HG02763 (cell line): ENCODE measurements around the gene TIPIN.
"Not testable (repeated sequence)": the region's sequence is repeated elsewhere in the genome, so short reads cannot be mapped to it uniquely, and the experiment has no call there.

Experiments
- ATAC-seq: cut with Tn5 transposase; IDR thresholded peaks from one replicate; pipeline ENCODE4 v1.9.1; 2021; ENCODE audit warnings: mild to moderate bottlenecking, moderate library complexity; ENCODE audit not compliant: unreplicated experiment

TIPIN gene

GRCh38 chr15:66386204-66387123, 30.0 kb upstream of the TIPIN start, which contains the start of gene MAP2K1:
MAP2K1 (plus strand) TSS chr15:66386912; CDS start chr15:66387348, 436 bp downstream.
- peak; percentile 81 for ATAC-seq

DNA sequence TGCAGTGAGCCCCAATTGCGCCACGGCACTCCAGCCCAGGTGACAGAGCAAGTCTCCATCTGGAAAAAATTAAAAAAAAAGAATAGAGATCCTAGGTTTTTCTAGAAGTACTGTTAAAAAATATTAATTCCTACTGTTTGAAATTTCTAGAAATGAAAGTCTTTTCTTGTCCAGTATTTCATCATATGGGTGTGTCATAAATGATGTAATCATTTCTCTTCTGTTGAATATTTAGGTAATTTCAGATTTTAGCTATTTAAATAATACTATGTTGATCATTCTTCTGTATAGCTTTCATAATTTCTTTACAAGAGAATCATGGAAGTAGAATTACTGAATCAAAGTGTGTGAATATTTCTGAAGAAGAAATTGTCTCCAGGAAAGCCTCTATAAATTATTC, 24.9 kb upstream of the TIPIN start:
- ATAC-seq, result not testable (repeated sequence)

- no peak for ATAC-seq
These were observed 22.4 kb upstream of the TIPIN start for GRCh38 chr15:66378814-66379430.

DNA sequence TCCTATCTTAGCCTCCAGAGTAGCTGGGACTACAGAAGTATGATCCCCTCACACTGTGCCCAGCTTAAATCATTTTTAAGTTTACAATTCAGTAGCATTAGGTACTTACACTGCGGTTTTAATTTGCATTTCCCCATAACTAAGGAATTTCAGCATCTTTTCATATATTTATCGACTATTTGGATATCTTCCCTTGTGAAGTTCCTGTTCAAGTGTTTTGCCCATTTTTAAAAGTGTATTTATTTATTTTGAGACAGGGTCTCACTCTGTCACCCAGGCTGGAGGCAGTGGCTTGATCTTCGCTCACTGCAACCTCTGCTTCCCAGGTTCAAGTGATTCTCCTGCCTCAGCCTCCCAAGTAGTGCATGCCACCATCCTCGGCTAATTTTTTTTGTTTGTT, 17.7 kb upstream of the TIPIN start:
- ATAC-seq, result no peak

DNA sequence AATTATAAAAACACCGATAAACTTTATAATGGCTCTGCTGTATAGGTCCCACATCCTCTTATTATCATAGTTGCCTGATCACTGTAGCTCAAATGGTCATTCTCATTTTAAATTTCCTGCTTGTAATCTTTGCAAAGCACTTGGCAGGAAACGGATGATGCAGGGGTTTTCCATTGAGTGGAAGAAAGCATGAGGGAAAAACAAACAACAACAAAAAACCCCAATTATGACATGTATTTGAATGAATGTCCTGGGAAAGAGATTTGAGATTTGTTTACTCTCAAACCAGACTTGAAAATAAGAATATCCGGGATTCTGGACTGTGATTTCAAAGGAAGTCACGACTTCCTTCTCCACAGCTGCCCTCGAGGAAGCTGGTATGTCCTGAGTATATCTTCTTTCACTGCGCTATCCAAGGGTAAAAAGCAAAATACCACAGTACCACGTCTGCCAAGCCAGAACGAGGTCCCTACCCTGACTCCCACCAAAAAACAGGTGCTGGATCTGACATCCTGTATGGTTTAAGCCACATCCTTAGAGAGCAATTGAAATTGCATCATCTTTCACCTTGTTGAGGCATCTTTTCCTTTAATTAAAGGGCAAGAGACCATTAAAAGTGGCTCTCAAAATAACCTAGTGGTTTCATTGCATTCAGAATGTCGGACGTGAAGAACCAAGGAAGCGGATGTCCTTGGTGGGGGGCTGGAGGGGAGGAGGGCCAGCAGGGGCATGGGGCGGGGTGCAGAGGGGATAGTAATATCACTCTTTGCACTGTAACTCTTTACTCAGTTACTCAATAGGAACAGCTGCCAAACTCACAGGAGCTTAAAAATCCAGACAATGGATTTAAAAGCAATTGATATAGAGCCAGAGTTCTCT, 13.5 kb upstream of the TIPIN start:
- no peak for ATAC-seq

- no peak for ATAC-seq
These were observed 8.6 kb upstream of the TIPIN start for GRCh38 chr15:66364944-66365528.

DNA sequence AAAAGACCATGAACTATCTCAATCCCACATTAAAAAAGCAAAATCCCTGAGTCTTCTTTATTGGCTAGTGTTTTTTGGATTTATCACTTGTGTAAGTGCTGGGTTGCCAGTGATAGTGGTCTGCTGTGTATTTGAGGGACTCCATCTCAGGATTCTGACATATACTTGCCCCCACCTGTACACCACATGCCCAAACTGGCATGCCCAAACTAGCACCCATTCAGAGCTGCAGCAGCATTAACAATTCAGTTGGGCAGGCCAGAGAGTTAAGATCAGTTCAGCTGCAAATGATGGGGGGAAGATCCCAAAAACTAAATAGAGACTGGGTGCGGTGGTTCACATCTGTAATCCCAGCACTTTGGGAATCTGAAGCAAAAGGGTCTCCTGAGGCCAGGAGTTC, 6.3 kb upstream of the TIPIN start:
- no peak for ATAC-seq

- not testable (repeated sequence) for ATAC-seq
These were observed 5.4 kb upstream of the TIPIN start for GRCh38 chr15:66361745-66362460.

GRCh38 chr15:66359740-66360139, 3.3 kb upstream of the TIPIN start:
- no peak for ATAC-seq

DNA sequence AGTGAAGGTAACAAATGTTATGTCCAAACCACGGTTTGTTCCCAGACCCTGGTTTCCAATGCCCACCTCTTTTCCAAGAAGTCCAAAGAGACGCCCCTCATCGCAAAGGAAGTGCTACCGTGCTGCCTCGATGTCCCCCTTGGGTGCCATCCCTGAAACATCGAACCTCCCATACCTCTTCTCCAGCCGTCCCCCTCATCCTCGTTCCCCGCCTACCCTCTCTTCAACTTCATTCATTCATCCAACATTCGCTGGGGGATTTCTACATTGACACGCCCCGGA, 467 bp downstream of the TIPIN start:
- no peak for ATAC-seq

GRCh38 chr15:66348530-66348929, 8.0 kb downstream of the TIPIN start:
- ATAC-seq, result not testable (repeated sequence)

DNA sequence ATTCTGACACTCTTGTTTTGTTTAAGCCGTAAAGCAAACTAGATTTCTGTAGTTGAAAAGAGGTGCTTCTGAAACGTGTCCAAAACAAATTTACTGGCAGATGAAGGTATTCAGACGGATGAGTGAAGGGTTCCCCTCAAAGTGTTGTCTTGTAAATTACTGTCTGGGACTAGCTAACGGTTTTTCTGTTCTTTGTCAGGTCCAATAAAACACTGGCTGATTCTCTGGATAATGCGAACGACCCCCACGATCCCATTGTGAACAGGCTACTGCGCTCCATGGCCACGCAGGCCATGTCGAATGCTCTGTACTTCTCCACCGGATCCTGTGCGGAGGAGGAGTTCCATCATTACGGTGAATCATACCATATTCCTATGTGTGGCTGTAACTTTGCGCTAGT, 27.7 kb downstream of the TIPIN start:
- no peak for ATAC-seq

DNA sequence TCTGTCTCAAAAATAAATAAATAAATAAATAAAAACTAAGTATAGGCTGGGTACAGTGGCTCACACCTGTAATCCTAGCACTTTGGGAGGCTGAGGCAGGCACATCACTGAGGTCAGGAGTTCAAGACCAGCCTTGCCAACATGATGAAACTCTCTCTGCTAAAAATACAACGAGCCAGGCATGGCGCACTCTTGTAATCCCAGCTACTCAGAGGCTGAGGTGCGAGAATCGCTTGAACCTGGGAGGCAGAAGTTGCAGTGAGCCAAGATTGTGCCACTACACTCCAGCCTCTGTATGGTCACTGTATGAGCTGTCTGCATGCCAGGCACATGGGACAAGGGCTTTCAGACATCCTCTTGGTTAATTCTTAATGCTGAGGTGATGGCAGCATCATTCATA, 28.7 kb downstream of the TIPIN start:
- ATAC-seq, result no peak

- no peak for ATAC-seq
These were observed 30.4 kb downstream of the TIPIN start for GRCh38 chr15:66326051-66326450.

- ATAC-seq, result no peak
These were observed 33.1 kb downstream of the TIPIN start for GRCh38 chr15:66323312-66323928.

DNA sequence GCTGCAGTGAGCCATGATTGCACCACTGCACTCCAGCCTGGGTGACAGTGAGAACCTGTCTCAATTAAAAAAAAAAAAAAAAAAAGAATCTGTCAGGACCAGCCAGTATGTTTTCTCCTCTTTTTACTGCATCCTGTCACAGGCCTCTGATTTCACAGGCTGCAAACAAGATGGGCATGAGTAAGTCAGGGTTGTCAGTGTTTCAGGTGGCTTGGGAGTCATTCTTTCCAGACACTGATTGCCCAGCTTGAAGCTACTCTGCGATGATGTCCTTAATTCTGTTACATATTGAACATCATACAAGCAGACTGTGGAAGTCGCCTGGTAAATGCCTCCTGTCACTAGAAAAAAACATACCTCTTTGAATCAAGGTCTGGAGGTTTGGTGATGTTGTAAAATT, 44.3 kb downstream of the TIPIN start:
- no peak for ATAC-seq

DNA sequence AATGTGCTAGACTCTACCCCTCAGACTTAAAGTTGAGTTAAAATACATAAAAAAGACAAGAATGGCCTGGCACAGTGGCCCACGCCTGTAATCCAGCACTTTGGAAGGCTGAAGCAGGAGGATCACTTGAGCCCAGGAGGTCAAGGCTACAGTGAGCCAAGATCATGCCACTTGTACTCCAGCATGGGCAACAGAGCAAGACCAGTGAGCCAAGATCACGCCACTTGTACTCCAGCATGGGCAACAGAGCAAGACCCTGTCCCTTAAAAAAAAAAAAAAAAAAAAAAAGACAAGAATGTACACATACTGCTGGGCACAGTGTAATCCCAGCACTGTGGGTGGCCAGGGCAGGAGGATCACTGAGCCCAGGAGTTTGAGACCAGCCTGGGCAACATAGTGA, 45.7 kb downstream of the TIPIN start:
- ATAC-seq, result no peak

- ATAC-seq, result no peak
These were observed 46.7 kb downstream of the TIPIN start for GRCh38 chr15:66309828-66310227.

- ATAC-seq, result no peak
These were observed 48.0 kb downstream of the TIPIN start for GRCh38 chr15:66308531-66308930.

DNA sequence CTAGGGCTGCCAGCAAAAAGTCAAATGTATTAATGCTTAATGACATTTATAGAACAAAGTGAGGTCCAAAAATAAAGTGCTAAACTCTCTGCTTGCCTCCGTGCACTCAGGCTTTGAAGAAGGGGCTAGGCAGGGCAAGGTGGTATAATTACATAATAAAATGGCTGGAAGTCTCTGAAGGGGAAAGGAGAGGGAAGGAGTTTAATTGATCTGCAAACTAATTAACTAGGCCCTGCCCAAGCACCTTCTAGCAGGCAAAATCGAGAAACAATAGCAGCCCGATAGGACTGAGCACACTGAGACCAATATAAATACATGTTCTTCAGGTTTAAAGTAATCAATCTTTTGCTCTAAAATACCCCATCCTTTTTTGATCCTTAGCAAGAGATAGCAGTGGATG, 50.1 kb downstream of the TIPIN start:
- ATAC-seq, result no peak
